OCI-LY1 (cell line): ENCODE measurements around the gene KBTBD12.

Experiments
- EZH2 ChIP-seq: fragments of 200-600 bp; sonication (generic), shearing (Covaris generic); IDR thresholded peaks from 2 replicates; pipeline ENCODE4 v1.8.0; 2017; ENCODE audit warnings: borderline replicate concordance, mixed run types, mild to moderate bottlenecking, antibody characterized with exemption, low read length, moderate library complexity, mixed read lengths
- TF ChIP-seq, protein P1 (sequence below): fragments of 200-600 bp; sonication (generic), shearing (Covaris generic); IDR thresholded peaks from 2 replicates; pipeline ENCODE4 v1.5.1; 2017; ENCODE audit warnings: mild to moderate bottlenecking, antibody characterized with exemption, low read length, moderate library complexity, mixed read lengths

- TF ChIP-seq, protein P1, sequence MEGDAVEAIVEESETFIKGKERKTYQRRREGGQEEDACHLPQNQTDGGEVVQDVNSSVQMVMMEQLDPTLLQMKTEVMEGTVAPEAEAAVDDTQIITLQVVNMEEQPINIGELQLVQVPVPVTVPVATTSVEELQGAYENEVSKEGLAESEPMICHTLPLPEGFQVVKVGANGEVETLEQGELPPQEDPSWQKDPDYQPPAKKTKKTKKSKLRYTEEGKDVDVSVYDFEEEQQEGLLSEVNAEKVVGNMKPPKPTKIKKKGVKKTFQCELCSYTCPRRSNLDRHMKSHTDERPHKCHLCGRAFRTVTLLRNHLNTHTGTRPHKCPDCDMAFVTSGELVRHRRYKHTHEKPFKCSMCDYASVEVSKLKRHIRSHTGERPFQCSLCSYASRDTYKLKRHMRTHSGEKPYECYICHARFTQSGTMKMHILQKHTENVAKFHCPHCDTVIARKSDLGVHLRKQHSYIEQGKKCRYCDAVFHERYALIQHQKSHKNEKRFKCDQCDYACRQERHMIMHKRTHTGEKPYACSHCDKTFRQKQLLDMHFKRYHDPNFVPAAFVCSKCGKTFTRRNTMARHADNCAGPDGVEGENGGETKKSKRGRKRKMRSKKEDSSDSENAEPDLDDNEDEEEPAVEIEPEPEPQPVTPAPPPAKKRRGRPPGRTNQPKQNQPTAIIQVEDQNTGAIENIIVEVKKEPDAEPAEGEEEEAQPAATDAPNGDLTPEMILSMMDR, result peak; percentile 54
- TF ChIP-seq EZH2, result no peak
Observed at GRCh38 chr3:127970966-127971592, 56.0 kb downstream of the KBTBD12 start.
